Fibroblast of skin of left quadriceps (primary cell): Measurements from ENCODE around the gene TCF12.
"Not testable (repeated sequence)": the region's sequence is repeated elsewhere in the genome, so short reads cannot be mapped to it uniquely, and the experiment has no call there.

ENCODE experiments used
- DNase-seq, 2 experiments: peaks; one replicate each; pipeline ENCODE4 v3.0.0-alpha.2; 2013; ENCODE audit warnings: low read depth in 2 of 2

The TCF12 gene

DNA sequence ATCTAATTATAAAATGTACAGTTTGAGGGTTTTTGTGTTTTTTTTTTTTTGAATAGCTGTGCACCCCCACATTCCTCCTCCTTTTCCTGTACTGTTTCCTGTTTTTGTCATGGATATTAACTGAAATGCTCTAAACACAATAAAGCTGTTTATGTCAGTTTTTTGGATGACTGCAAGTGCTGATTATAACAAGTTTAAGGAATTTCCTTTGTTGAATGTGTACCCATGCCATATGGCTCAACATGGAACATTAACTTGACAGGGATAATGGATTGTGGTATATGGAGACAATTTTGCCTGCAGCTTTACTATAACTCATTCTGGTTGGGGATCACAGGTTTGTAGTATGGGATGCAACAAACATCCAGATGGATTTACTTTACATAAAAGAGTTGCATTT, 216.4 kb downstream of the TCF12 start:
- no peak for DNase-seq

- no peak for DNase-seq
These were observed 217.4 kb downstream of the TCF12 start for GRCh38 chr15:57135800-57136199.

DNA sequence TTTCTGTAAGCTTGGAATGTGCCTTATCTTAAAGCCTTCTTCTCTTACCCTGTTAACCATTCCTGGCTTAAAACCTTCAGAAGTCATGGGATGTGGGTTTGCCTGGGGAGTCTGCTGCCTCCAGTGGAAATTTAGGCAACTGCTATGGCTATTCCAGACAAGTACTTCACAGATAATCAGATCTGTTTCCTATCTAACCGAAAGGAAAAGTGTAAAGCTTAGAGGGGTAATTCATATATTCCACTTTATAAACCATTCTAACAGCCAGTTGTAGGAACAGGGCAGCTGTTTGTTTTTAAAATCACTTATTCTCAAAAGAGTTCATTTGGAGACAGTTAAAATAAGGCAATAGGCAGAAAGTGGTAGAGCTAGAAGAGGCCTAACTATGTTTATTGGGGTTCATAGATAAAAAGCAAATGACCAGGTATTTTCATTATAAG, 219.9 kb downstream of the TCF12 start:
- DNase-seq: no peak

GRCh38 chr15:57143511-57144078, 225.2 kb downstream of the TCF12 start:
- no peak for DNase-seq

- DNase-seq: no peak
These were observed 226.0 kb downstream of the TCF12 start for GRCh38 chr15:57144448-57144847.

GRCh38 chr15:57146506-57147201, 228.2 kb downstream of the TCF12 start:
- DNase-seq: no peak

DNA sequence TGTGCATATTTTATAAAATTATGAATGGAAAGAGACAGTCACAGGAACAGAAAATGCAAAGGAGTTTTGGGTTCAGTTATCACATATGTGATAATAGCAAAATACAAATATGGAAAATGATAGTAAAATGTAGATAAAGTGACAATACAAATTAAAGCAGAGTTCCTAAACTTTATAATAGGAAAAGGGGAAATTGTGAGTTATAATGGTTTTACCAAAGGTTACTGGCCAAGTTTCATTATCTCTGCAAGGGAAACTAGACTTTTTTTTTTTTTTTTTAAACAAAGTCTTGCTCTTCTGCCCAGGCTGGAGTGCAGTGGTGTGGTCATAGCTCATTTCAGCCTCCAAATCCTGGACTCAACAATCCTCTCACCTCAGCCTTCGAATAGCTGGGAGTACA, 229.2 kb downstream of the TCF12 start:
- no peak for DNase-seq

DNA sequence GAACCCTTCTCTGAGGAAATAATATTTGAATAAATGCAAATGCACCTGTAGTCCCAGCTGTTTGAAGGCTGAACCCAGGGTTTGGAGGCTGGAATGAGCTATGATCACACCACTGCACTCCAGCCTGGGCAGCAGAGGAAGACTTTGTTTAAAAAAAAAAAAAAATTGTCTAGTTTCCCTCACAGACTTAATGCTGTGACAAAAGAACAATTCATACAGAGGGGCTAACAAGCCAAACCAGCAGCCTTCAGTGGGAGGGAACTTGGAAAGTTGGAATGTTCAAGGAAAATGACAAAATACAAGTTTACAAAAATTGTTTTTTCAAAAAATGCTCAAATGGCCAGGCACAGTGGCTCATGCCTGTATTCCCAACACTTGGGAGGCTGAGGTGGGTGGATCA, 229.8 kb downstream of the TCF12 start:
- no peak for DNase-seq

DNA sequence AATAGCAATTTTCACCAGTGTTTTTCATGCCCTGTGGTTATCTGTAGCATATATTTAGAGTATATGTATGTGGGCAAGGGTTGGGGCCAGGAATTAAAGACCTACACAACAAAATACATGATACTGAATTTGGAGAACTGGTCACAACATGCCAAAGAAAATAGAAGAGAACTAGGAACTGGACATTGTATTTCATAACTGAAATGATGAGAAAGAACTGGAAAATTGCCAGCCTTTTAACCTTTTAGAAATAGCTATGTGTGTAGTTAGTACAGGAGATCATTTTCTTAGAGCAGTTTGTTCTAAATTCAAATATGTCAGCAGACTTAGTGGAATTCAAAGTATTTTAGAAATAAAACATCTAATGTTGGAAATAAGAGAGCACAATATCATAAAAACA, 230.8 kb downstream of the TCF12 start:
- no peak for DNase-seq

- DNase-seq: no peak
These were observed 231.8 kb downstream of the TCF12 start for GRCh38 chr15:57150066-57150865.

DNA sequence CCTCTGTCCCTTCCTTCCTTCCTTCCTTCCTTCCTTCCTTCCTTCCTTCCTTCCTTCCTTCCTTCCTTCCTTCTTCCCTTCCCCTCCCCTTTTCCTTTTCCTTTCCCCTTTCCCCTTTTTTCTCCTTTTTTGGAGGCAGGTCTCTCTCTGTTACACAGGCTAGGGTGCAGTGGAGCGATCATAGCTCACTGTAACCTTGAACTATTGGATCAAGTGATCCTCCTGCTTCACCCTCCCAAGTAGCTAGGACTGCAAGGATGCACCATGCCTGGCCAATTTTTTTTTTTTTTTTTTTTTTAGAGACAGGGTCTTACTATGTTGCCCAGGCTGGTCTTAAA, 232.4 kb downstream of the TCF12 start:
- DNase-seq: not testable (repeated sequence)

DNA sequence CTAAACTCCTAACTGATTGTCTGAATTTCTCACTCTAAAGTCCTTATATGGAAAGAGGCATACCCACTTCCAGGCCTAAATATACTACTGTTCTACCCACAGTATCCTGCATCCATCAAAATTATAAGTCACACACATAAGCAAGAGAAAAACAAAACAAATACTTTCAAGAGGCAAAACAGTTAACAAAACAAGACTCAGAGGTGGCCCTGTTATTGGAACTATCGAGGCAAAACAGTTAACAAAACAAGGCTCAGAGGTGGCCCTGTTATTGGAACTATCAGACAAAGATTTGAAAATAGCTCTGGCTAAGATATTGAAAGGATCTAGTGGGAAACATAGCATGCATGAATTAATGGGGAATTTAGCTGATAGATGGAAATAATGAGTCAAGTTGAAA, 233.7 kb downstream of the TCF12 start:
- no peak for DNase-seq

GRCh38 chr15:57152666-57153539, 234.5 kb downstream of the TCF12 start:
- no peak for DNase-seq

- no peak for DNase-seq
These were observed 237.9 kb downstream of the TCF12 start for GRCh38 chr15:57156210-57156884.

GRCh38 chr15:57158589-57158988, 240.1 kb downstream of the TCF12 start:
- DNase-seq: no peak

GRCh38 chr15:57158997-57159668, 240.7 kb downstream of the TCF12 start:
- DNase-seq: no peak

- DNase-seq: no peak
These were observed 241.3 kb downstream of the TCF12 start for GRCh38 chr15:57159767-57160166.

GRCh38 chr15:57160823-57161560, 242.5 kb downstream of the TCF12 start:
- peak; percentile 57 to 68 for DNase-seq

GRCh38 chr15:57164251-57164650, 245.8 kb downstream of the TCF12 start:
- DNase-seq: not testable (repeated sequence)

- no peak for DNase-seq
These were observed 247.5 kb downstream of the TCF12 start for GRCh38 chr15:57165992-57166391.
